ENCODE results near the gene RPL19. TPM values are rescaled to one million over a fixed set of nuclear protein-coding genes. Genes with fewer than 3 reads are reported as not detected.
A peak's percentile ranks its signal among the peaks of the same experiment; 100 is the strongest.

Gene RPL19
- total RNA-seq, 2 donors from 2014 or later: 1,315 to 2,278 TPM

DNA sequence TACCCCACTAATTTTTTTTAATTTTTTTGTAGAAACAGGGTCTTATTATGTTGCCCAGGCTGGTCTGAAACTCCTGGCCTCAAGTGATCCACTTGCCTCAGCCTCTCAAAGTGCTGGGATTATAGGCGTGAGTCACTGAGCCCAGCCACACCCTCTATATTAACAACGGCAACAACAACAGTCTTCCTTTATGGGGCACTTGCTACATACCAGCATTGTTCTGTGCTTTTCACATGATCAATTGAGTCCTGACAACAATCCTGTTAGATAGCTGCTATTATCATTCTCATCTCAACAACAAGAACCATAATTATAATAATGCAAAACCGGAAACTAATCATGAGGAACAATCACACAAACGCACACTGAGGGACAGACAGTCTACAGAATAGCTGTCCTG is 21.5 kb upstream of the RPL19 start:
- Histone ChIP-seq H3K36me3 (peaks cover 30% of the 10 kb centered on the region), H3K9me3 (no peaks in the 10 kb centered on the region), H3K27me3 (replicated peaks; ENCODE audit: insufficient read depth) (no peaks in the 10 kb centered on the region), H3K4me3 (no peak overlapping the region), H3K27ac (peak overlapping the region in 1 of 2 donors; percentile 5), H3K4me1 (ENCODE audit: control insufficient read depth in 1 of 2, low read depth in 2 of 2) (peaks cover 0 to 12% of the 10 kb centered on the region in 2 donors)
- TF ChIP-seq, protein P1, sequence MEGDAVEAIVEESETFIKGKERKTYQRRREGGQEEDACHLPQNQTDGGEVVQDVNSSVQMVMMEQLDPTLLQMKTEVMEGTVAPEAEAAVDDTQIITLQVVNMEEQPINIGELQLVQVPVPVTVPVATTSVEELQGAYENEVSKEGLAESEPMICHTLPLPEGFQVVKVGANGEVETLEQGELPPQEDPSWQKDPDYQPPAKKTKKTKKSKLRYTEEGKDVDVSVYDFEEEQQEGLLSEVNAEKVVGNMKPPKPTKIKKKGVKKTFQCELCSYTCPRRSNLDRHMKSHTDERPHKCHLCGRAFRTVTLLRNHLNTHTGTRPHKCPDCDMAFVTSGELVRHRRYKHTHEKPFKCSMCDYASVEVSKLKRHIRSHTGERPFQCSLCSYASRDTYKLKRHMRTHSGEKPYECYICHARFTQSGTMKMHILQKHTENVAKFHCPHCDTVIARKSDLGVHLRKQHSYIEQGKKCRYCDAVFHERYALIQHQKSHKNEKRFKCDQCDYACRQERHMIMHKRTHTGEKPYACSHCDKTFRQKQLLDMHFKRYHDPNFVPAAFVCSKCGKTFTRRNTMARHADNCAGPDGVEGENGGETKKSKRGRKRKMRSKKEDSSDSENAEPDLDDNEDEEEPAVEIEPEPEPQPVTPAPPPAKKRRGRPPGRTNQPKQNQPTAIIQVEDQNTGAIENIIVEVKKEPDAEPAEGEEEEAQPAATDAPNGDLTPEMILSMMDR (IDR thresholded peaks at IDR 0.05): no peak
- ATAC-seq (ENCODE audit: insufficient number of reproducible peaks, low FRiP score, low read depth) (no peak), DNase-seq (ENCODE audit: low spot score) (no peak)

DNA sequence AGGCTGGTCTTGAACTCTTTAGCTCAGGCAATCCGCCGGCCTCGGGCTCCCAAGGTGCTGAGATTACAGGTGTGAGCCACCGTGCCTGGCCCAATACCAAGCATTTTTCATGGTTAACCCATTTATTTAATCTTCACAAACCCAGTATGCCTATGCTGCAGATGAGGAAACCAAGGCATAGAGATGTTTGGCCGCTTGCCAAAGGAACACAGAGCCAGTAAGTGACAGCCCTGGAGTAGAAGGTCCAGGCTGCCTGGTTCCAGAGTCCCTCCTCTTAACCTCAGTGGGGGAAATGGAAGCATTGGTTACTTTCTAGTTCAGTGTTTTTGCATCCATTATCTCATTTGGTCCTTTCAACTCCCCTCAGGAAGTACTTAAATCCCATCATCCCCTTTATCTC is 18.8 kb upstream of the RPL19 start:
- TF ChIP-seq, protein P1 (IDR thresholded peaks at IDR 0.05): no peak
- peaks cover 50% of the 10 kb centered on the region for H3K36me3 ChIP-seq
- no peak overlapping the region for H3K4me3 ChIP-seq
- no peaks in the 10 kb centered on the region for H3K27me3 ChIP-seq (replicated peaks; ENCODE audit: insufficient read depth)
- DNase-seq (ENCODE audit: low spot score): no peak
- ATAC-seq (ENCODE audit: insufficient number of reproducible peaks, low FRiP score, low read depth): no peak
- H3K9me3 ChIP-seq: no peaks in the 10 kb centered on the region
- peaks cover 0 to 6% of the 10 kb centered on the region in 2 donors for H3K4me1 ChIP-seq (ENCODE audit: control insufficient read depth in 1 of 2, low read depth in 2 of 2)
- no peak overlapping the region for H3K27ac ChIP-seq

DNA sequence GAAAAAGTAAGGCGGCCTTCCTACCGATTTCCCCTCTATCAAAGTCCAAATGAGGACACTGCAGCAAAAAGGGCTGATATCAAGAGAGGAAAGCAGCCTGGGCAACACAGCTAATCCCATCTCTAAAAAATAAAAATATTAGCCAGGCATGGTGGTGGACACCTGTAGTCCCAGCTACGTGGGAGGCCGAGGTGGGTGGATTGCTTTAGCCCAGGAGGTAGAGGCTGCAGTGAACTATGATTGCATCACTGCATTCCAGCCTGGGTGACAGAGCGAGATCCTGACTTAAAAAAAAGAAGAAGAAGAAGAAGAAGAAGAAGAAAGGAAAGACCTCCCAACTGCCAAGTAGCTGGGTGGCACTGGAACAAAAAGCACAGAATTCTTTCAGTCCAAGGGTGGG is 17.0 kb upstream of the RPL19 start:
- Histone ChIP-seq H3K36me3 (peaks cover 58% of the 10 kb centered on the region), H3K9me3 (no peaks in the 10 kb centered on the region), H3K4me1 (ENCODE audit: control insufficient read depth in 1 of 2, low read depth in 2 of 2) (no peaks in the 10 kb centered on the region), H3K27ac (no peak overlapping the region), H3K4me3 (no peak overlapping the region), H3K27me3 (replicated peaks; ENCODE audit: insufficient read depth) (no peaks in the 10 kb centered on the region)
- TF ChIP-seq, protein P1 (IDR thresholded peaks at IDR 0.05): no peak
- ATAC-seq (ENCODE audit: insufficient number of reproducible peaks, low FRiP score, low read depth) (no peak), DNase-seq (ENCODE audit: low spot score) (no peak)

DNA sequence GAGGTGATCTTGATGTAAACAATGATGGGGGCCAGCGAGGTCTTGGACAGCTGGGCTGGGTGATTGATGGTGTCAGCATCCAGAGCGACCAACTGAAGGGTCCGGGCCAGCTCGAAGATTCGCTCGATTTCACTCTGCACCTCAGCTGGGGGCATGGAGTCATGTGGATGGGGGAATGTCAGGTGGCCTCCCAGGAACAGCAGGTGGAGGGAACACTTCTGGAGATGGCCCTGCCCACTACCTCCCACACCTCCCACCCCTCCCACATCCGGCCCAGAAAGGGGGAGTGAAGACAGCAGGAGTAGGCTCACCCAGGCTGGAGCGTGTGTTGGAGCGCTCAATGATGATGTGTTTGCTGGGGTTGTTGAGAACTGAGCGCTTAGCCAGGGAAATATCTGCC is 16.4 kb upstream of the RPL19 start:
- TF ChIP-seq, protein P1 (IDR thresholded peaks at IDR 0.05): no peak
- peaks cover 64% of the 10 kb centered on the region for H3K36me3 ChIP-seq
- no peak overlapping the region for H3K27ac ChIP-seq
- H3K9me3 ChIP-seq: no peaks in the 10 kb centered on the region
- no peak for ATAC-seq (ENCODE audit: insufficient number of reproducible peaks, low FRiP score, low read depth)
- H3K4me3 ChIP-seq: no peak overlapping the region
- no peaks in the 10 kb centered on the region for H3K4me1 ChIP-seq (ENCODE audit: control insufficient read depth in 1 of 2, low read depth in 2 of 2)
- DNase-seq (ENCODE audit: low spot score): no peak
- H3K27me3 ChIP-seq (replicated peaks; ENCODE audit: insufficient read depth): no peaks in the 10 kb centered on the region

DNA sequence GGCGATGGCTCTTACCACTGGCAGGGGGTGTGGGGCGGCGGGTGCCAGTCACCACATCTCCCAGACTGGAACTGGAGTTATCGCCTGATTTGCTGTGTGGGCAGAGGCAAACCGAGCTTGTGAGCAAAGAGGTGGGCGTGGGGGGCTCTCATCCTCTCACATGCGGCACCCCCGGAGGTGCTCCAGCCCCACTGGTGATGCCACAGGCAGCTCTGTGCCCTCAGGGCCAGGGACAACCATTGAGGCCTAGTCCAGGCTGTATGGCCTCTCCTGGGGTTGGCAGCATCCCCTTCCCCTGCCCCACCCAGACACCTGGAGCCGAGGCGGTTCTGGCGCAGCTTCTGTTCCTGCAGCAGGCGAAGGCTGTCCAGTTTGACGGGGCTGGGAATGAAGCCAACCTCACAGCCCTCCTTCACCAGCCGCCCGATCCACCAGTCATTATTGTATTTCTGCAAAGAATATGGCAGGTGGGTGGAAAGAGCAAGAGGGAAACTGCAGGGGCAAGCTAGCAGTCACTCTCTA is 13.5 kb upstream of the RPL19 start:
- Histone ChIP-seq H3K36me3 (peaks cover 75% of the 10 kb centered on the region), H3K27me3 (replicated peaks; ENCODE audit: insufficient read depth) (no peaks in the 10 kb centered on the region), H3K4me3 (no peak overlapping the region), H3K27ac (no peak overlapping the region), H3K4me1 (ENCODE audit: control insufficient read depth in 1 of 2, low read depth in 2 of 2) (no peaks in the 10 kb centered on the region), H3K9me3 (no peaks in the 10 kb centered on the region)
- TF ChIP-seq, protein P1 (IDR thresholded peaks at IDR 0.05): no peak
- ATAC-seq (ENCODE audit: insufficient number of reproducible peaks, low FRiP score, low read depth) (no peak), DNase-seq (ENCODE audit: low spot score) (no peak)

Measured in thoracic aorta (tissue), 2 donors.